HG02885 (cell line): ENCODE data around the gene GZMH.
"Not testable (repeated sequence)": the region's sequence is repeated elsewhere in the genome, so short reads cannot be mapped to it uniquely, and the experiment has no call there.

Experiments used
- ATAC-seq: cut with Tn5 transposase; IDR thresholded peaks from one replicate; pipeline ENCODE4 v1.9.1; 2021; ENCODE audit warnings: mild to moderate bottlenecking; ENCODE audit not compliant: unreplicated experiment, poor library complexity

Gene GZMH

DNA sequence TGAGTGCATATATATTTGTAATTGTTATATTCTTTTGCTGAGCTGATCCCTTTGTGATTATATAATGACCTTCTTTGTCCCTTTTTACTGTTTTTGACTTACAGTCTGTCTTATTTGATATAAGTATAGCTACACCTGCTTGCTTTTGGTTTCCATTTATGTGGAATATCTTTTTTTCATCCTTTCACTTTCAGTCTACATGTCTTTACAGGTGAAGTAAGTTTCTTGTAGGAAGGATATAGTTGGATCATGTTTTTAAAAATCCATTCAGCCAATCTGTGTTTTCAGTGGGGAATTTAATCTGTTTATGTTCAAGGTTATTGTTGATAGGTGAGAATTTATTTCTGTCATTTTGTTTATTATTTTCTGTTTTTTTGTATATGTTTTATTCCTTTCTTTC lies 12.1 kb downstream of the GZMH start:
- peak; percentile 42 for ATAC-seq

DNA sequence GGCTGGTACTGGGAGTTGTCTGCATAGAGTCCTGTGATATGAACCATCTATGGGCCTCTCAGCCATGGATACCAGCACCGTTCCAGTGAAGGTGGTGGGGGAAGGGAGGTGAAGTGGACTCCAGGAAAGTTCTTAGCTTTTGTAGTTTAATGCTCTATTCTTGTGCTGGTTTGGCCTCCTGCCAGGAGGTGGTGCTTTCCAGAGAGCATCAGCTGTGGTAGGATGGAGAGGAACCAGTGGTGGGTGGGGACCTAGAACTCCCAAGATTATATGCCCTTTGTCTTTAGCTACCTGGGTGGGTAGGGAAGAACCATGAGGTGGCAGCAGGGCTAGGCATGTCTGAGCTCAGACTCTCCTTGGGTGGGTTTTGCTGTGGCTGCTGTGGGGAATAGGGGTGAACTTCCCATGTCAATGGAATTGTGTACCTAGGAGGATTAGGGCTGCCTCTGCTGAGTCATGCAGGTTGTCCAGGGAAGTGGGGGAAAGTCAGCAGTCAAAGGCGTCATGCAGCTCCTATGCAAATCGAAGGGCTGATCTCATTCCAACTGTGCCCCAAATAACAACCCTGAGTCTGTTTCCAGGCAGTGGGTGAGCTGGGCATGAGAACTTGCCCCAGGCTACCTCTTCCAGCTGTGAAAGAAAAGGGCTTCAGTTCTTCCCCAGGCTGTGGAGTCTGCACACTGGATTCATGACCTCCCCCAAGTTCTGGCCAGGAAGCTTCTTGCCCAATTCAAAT lies 14.2 kb downstream of the GZMH start:
- no peak for ATAC-seq

DNA sequence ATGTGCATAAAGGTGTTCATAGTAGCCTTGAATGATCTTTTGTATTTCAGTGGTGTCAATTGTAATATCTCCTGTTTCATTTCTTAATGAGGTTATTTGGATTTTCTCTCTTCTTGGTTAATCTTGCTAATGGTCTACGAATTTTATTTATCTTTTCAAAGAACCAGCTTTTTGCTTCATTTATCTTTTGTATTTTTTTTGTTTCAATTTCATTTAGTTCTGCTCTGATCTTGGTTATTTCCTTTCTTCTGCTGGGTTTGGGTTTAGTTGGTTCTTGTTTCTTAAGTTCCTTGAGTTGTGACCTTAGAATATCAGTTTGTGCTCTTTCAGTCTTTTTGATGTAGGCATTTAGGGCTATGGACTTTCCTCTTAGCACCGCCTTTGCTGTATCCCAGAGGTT lies 18.5 kb downstream of the GZMH start:
- ATAC-seq, result not testable (repeated sequence)

- ATAC-seq, result not testable (repeated sequence)
Measured at GRCh38 chr14:24584402-24584801, 25.1 kb downstream of the GZMH start.

DNA sequence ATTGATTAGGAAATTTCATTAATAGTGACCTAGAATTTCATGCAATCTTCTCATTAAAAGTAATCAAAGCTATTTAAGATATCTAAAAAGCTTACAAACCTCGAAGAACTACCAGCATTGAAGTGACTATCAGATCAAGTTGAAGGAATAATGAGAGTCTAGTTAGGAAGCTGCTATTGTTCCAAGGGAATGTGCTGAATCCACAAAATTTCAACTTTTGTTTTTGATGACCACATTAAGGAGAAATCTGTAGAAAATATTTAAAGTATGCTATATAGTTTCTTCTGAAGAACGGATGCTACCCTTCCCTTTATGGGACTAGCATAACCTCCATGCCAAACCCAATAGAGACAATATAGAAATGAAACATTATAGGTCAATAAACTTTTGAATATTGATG lies 30.9 kb downstream of the GZMH start:
- ATAC-seq, result no peak

DNA sequence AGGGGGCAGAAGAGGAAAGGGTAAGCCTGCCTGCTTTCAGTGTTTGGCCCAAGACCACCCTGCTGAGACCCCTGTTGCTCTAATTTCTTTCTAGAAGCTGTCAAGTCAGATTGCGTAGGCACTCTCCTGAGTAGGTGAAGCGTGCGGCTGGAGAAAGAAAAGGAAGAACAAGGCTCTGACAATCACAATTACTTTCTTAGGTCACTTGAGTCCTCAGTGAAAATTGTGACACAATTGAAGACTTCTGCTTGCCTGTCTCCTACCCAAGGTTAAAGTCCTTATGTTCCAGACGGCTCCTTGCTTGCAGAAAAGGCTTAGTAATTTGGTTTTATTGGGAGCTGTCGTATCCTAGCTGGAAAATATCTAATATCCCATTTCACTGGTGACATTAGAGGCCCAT lies 32.7 kb downstream of the GZMH start:
- no peak for ATAC-seq

- ATAC-seq, result no peak
Measured at GRCh38 chr14:24576182-24576581, 33.3 kb downstream of the GZMH start, which contains the start of gene CTSG. TSS of gene CTSG (minus strand) at chr14:24576250. CDS start at chr14:24576223, 27 bp downstream.

- ATAC-seq, result no peak
Measured at GRCh38 chr14:24574206-24574774, 35.2 kb downstream of the GZMH start.

- no peak for ATAC-seq
Measured at GRCh38 chr14:24566318-24566717, 43.2 kb downstream of the GZMH start.

DNA sequence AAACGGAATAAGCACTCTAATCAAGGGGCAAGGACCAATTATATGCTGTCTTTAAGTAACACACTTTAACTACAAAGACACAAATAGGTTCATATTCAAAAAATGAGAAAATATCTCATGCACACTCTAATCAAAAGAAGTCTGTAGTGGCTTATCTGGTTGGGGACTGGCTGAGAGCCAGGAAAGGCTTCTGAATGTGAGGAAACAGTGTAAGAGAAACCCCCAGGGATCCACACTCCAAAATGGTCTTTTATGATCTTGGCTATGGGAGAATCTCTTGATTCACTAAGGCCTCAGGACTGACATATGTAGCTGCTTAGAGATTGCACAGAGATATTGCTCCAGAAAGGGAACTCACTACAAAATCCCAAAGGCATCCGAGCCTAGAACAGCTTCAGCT lies 43.7 kb downstream of the GZMH start:
- no peak for ATAC-seq

DNA sequence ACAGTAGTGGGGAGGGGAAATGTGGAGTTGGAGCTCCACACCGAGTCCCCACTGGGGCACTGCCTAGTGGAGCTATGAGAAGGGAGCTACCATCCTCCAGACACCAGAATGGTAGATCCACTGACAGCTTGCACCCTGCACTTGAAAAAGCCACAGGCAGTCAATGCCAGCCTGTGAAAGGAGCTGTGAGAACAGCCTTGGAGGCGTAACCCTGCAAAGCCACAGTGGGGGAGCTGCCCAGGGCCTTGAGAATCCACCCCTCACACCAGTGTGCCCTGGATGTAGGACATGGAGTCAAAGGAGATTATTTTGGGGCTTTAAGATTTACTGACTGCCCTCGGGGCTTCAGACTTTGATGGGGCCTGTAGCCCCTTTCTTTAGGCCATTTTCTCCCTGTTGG lies 46.0 kb downstream of the GZMH start:
- ATAC-seq, result no peak

DNA sequence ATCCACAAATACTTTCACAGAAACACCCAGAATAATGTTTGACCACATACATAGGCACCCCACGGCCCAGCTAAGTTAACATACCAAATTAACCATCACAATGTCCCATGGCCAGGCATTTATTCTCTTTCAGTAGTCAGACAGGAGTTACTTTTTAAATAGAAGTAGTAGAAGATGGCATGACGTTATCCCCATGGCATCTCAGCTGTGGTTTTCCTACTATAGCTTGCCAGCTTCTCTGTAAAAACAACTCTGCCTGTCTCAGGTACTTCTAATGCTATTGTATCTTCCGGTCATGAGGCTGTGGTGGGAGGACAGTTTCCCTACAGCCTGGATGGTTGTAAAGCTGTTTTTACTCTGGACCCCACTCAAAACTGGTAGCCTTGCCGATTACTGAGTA lies 52.7 kb downstream of the GZMH start:
- no peak for ATAC-seq
